ENCODE data around the gene ACSL3.
A peak's percentile ranks its signal among the peaks of the same experiment; 100 is the strongest.
"Not testable (repeated sequence)": the region's sequence is repeated elsewhere in the genome, so short reads cannot be mapped to it uniquely, and the experiment has no call there.

The ACSL3 gene

GRCh38 chr2:222854773-222855700, 5.8 kb upstream of the ACSL3 start:
- no peak for DNase-seq

DNA sequence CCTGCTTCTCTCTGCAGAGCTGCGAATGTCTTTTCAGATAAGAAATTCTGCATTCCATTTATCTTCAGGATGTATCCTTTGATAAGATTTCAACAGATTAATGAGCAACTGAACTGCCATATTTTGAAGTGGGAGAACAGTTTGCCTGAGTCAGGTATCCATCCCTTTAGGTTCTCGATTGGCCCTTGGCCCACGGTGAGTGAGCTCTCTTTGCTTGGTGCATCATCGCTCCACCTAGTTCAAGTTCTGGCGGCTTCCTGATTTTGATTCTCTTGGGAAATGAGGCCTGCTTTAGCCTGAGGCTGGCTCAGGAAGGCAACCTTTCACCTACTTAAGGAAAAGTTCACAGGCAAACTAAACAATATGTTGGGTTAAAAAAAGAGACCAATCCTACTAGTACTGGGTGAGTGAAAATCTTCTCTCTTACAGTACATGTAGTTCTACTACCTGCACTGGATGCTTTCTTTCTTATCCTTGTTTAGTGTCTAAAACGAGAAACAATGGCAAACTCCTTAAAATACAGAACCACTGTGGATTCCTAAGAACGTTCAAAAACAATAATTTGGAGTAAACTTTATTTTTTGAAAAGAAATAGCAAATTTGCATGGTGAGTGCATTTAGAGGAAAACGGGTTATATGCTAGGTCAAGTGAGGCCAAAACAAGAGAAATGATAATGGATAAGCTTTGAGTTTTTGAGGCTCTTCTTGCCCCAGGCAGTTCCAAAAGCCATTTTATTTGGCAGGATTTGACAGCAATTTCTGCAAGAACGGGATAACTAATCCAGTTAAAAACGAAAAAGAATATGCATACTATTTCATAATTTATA, 837 bp upstream of the ACSL3 start:
- peak; percentile 49 to 67 for DNase-seq

DNA sequence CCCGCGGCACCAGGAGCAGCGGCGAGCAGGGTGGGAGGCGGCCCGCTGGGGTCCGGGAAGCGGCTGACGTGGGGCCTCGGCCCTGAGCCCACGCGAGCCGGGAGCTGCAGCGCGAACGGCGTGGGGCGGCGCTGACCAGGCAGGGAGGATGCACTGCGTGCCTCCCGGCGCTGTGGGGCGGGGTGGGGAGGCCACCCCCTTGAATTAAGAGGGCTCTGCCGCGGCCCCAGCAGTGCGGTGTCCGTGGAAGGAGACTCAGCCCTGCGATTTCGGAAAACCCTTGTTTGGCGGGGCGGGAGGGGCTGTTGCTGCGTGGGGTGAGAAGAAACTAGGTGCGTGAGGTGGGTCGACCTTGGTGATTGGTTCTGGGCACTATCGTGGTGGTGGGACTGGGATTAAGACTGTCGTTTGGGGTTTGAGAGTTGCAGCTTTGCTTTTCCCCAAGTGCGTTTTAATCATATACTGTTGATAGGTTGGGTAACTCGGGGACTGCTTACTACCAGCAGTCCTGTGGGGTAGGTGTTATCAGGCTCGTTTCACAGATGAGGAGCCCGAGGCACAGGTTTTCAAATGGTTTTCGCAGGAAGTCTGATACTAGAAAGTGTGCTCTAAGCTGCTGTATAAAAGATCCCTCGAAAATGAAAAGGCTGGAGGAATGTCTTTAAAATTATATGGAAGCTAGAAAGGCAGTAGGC, 722 bp downstream of the ACSL3 start:
- peak; percentile 38 to 57 for DNase-seq

DNA sequence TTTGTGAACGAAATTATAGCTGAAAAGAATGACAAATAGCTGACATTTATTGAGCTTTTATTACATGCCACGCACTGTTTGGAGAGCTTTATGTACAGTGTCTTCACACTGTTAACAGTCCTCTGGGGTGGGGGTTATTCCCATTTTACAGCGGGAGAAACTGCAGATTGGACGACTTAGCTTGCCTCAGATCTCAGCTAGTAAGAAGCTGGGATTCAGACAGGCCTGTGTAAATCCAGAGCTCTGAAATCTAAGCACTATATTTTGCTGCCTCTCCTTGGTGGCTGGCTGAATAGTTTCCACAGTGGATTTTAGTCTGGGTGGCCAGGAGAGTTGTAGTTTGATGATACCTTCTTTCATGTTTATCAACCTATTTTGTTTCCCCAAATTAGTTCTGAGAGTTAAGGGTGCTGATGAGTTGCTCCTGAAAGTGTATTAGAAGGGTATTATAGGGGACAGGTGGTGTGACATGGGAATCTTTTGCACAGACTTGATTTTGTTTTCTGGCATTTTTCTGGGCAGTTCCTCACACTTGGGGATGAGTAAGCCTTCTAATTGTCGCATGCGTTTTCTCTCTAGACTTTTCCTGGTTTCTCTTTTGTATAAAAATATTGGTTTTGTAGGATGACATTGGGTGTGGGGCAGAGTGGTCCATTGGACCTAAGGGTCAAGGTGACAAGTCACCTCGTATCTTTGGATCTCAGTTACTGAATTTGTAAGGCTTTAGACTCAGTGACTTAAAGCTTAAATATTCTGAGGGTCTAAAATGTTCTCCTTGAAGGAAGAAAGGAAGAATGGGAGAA, 1.5 kb downstream of the ACSL3 start:
- DNase-seq: peak in 1 of 2 donors; percentile 24

- DNase-seq: no peak
Observed at GRCh38 chr2:222862909-222863544, 2.2 kb downstream of the ACSL3 start.

DNA sequence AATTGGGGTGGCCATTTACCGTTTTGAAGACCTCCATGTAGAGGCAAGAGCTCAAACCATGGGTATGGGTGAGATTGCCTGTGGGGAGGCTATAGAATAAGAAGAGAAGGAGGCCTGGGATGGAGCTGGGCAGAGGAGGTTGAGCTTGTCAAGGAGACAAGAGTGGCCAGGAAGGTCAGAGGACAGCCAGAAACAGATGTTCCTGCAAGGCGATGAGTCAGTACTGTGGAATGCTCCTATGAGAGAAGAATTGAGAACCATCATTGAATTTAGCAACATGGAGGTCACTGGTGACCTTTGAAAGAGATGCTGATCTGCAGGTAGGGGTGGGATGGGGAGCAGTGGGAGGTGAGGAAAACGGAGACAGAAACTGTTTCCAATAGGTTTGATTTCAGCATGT, 3.5 kb downstream of the ACSL3 start:
- DNase-seq: no peak

DNA sequence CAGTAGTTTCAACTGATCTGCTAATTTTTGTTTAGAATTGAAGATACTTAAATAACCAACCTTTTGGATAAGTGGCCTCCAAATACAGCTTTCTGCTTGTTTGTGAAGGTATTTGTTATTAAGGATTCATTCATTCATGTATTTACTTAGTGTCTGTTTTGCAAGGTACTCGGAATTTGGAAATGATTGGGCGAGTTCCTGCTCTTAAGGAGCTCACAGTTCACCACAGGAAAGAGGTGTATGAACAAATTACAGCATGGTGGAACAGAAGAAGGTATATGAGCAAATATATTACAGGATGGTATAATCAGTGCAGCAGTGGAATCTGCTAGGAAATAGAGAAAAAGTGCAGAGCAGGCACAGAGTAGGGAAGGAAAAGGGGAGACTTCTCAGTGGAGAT, 4.5 kb downstream of the ACSL3 start:
- no peak for DNase-seq

- DNase-seq: no peak
Observed at GRCh38 chr2:222866358-222866960, 5.6 kb downstream of the ACSL3 start.

DNA sequence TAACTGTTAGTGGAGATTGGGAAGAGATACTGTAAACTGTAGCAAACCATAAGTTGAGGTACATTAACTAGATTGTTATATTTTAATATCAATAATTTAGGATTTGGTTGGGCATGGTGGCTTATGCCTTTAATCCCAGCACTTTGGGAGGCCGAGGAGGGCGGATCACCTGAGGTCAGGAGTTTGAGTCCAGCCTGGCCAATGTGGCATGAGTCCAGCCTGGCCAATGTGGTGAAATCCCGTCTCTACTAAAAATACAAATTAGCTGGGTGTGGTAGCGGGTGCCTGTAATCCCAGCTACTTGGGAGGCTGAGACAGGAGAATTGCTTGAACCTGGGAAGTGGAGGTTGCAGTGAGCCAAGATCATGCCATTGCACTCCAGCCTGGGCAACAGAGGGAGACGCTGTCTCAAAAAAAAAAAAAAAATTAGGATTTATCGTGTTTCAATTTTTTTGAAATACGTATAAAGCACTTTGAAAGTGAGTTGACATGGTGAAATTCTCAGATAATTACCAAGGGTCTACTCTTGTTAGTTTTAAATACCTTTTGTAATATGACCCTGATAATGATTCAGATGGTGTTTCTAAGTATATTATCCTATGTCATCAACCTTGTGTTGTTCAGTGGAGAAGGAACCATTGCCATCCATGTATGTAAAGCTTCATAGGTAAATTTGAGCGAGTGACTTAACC, 7.9 kb downstream of the ACSL3 start:
- not testable (repeated sequence) for DNase-seq

DNA sequence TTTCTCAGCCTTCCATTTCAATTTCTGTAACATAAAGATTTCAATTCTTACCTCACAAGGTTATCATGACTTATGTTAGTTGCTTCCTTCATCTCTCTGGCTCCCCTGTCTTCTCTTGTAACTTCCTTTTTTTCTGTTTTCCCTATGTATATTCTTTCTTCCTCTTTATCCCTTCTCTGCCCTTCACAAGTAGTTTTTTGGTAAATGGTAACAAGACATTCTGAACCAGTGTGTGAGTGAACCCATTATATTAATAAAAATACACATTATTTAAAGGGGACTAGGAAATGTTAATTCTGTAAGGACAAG, 8.4 kb downstream of the ACSL3 start:
- peak in 1 of 2 donors; percentile 49 for DNase-seq

GRCh38 chr2:222871291-222871690, 10.5 kb downstream of the ACSL3 start:
- DNase-seq: no peak

DNA sequence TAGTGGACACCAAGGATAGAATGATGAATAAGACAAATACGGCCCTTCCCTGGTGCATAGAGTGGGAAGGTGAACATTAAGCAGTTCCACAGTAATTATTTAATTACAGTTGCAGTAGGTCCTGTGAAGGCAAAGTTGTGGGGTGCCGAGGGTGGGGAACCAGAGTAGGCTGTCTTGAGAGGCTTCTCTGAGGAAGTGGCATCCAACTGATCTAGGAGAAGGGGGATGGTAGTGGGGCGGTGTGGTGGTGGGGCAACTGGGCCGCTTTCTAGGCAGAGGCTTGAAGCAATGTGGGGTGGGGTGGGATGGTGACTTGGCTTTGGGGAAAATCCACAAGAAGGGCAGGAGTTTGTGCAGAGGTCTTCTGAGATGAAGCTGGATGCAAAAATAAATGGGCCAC, 11.7 kb downstream of the ACSL3 start:
- peak in 1 of 2 donors; percentile 27 for DNase-seq

GRCh38 chr2:222875482-222875881, 14.6 kb downstream of the ACSL3 start:
- no peak for DNase-seq

GRCh38 chr2:222876947-222877346, 16.1 kb downstream of the ACSL3 start:
- no peak for DNase-seq

DNA sequence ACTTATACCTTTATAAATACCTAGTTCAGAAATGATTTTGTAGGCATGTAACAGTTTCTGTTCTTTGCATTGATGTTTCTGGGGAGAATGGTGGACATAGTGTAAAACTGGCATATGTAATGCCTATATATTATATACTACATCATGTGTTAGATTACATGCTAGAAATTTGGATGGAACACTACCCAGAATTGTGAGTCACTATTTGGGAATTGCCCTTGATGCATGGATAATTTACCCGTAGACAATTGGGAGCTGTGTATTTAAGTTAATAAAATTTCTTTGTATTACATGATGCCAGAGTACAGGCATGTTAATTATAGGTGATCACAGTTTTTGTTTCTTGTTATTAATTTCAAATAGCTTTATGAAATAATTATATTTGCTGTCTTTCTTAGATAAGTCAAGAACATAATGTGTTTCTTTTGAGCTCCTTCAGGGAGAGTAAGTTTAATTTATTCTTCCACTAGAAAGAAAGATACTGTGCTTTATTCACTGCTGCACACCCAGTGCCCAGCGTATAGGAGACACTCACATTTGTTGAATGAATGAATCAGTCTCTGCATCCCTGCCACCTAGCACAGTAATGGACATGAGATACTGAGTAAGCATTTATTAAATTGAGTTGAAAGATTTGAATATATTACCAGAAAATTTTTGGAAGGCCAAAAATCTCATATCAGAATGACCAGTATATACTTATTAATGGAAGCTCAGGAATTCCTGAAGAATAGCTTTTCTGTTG, 16.9 kb downstream of the ACSL3 start:
- no peak for DNase-seq

- no peak for DNase-seq
Observed at GRCh38 chr2:222878301-222878876, 17.6 kb downstream of the ACSL3 start.

DNA sequence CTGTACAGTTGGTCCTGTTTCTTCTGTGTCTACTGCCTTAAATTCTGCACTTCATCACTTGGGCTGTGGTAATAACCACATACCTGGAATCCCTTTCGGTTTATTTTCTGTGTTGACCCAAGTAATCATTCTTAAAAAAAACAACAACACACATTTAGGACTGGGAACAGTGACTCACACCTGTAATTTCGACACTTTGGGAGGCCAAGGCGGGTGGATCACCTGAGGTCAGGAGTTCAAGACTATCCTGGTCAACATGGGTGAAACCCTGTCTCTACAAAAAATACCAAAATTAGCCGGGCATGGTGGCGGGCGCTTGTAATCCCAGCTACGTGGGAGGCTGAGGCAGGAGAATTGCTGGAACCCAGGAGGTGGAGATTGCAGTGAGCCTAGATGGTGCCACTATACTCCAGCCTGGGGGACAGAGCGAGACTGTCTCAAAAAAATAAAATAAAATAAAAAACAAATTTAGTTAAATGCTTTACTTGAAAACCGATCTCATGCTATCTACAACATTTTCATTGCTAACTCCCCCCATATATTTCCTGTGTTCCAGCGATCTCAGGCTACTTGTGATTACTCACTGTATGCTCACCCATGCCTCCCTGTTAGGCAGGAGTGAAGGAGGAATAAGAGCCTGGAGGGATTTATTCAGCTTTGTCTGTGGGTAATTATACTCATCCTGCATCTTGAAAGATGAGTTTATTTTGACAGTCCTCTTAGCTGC, 18.2 kb downstream of the ACSL3 start:
- no peak for DNase-seq

- DNase-seq: no peak
Observed at GRCh38 chr2:222879604-222879933, 18.7 kb downstream of the ACSL3 start.

GRCh38 chr2:222882484-222882928, 21.7 kb downstream of the ACSL3 start:
- no peak for DNase-seq
